ENCODE data around the gene FOXN3.
A peak's percentile ranks its signal among the peaks of the same experiment; 100 is the strongest.
"Not testable (repeated sequence)": the region's sequence is repeated elsewhere in the genome, so short reads cannot be mapped to it uniquely, and the experiment has no call there.

Gene FOXN3

DNA sequence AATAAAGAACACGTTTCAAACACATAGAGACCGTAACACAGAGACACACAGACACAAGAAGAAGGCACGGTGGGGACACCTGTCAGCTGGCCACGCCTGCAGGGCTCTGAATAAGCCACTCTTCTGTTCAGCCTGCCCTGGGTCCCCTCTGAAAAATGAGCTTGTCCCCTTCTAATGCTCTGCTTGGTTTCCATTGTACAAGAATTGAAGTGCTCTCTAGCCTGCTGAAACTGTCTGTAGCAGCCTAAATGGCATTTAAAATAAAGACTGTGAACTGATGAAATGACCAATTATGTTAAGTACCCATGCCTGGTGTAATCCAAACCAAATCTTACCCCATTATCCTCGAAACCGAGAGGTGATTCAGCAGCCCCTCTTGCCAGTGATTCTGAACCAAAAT, 139.8 kb downstream of the FOXN3 start:
- DNase-seq (ENCODE audit: low read depth in 3 of 3): no peak

DNA sequence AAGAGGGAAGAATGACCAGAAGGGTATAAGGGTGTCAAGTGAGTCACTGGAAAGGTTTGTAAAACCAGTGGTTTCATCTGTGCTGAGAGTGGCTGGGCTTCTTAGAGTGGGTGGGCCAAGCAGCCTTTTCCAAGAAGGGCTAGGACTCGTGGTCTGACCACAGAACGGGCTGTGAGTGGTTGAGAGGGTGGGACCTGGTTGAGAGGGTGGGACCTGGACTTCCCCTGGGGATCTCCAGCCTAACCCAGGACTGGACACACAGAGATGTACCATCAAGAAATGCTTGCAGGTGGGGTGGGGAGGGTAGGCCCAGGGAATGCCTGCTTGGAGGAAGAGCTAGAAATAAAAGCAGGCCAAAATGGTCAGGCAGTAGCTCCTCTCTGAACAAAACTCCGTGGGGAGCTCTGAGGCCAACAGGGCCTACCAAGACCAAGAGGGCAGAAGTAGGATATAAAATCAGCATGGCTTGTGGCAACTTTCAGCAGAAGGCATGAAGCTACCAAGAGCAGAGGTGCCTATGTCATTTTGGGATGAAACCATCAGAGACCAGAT, 140.5 kb downstream of the FOXN3 start:
- peak; percentile 25 to 82 (median 34) for DNase-seq (ENCODE audit: low read depth in 3 of 3)

DNA sequence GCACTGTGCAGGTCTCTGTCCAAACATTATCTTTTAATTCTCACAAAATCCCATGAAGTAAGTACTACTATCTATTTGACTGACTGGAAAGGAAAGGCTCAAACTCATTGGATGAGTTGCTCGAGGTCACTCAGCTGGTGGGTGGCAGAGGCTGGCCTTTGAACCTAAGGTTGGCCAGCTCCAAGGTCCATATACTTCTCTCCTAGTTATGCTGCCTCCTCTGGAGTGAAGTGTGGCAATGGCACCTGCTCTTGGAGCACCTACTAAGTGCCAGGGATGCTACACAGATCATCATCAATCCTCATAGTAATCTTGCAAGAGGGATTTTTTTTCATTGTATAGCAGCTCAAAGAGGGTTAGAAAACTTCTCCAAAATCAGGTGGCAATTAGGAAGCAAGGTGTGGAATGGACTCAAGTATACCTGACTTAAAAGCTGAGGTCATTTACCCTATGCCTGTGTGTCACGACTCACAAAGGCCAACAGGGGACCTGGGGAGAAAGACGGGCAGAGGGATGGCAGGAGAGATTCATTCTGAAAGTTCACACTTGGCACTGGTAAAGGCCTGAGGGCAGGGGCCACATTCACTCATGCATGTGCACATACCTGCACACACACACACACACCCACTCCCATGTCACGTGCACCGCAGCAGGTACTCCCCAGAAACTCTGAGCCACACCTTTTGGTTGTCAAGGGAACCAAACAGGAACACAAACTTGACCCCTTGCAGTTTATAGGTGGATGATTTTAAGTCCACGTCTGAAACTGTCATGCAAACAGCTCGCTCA, 146.4 kb downstream of the FOXN3 start:
- DNase-seq (ENCODE audit: low read depth in 3 of 3): no peak

DNA sequence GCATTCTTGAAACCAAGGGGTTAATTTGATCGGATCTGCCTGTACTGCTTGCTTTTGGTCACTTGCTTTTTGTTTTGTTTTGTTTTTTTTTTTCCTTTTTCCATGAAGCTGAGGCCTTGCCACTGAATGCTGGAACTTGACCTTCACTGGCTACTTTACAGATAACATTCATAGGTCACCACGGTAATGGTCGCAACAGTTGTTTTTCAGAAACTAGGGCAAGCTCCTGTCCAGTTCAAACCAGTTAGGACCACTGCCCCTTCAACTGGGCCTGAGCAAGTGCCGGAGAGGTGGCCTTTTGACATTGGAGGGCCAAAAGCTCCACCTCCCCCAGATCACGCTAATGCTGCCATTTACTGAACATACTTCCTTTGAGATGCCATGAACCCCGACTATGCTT, 147.6 kb downstream of the FOXN3 start:
- no peak for DNase-seq (ENCODE audit: low read depth in 3 of 3)

DNA sequence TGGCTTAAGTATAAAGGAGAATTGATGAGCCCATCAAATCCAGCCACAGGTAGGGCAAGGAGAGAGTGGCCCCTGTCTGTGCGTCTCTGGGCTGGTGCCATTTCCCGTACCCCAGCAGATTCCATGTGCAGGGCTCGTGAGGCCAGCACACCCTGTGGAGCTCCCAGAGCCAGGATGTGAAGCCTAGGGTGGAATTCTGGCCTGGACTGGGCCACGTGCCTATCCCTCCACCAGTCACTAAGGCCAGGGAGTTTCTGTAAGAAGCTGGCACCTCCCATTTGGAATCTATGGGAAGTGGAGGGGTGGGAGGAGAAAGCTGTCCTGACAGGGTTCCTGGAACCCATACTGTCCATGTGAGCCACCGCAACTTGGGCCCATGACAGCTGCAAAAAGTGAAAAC, 148.5 kb downstream of the FOXN3 start:
- DNase-seq (ENCODE audit: low read depth in 3 of 3): no peak

DNA sequence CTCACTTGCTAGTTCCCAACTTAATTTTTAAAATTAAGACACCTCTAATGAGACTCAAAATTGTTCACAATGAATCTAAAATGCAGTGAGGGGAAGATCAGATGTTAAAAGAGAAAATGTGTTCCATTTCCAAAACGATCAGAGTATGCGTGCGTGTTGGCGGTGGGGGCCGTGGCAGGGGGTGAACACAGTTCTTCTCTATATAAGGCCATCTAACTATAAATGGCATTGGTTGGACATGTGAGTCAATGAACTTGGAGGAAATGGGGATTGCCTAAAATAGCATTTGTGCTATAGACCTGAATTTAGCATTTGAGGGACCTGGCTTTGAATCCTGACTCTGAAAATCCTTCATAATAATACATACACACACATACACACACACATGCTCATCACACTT, 149.4 kb downstream of the FOXN3 start:
- no peak for DNase-seq (ENCODE audit: low read depth in 3 of 3)

DNA sequence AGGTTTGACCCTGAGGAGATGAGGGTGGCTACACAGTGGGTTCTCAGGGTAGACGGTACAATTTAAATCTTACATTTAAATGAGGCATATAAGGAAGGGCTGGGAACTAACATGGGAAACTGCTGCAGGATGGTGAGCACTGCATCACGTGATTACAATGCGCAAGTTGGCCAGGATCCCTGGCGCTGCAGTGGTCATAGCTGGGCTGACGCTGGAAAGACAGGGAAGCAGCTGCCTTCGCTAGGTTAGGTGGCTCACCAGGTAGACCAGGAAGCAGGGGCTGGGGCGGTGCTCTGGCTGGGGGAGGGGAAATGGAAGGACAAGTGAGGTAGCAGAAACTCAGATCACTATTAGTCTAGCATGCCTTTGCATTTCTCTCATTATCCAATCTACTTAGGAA, 149.9 kb downstream of the FOXN3 start:
- DNase-seq (ENCODE audit: low read depth in 3 of 3): no peak

DNA sequence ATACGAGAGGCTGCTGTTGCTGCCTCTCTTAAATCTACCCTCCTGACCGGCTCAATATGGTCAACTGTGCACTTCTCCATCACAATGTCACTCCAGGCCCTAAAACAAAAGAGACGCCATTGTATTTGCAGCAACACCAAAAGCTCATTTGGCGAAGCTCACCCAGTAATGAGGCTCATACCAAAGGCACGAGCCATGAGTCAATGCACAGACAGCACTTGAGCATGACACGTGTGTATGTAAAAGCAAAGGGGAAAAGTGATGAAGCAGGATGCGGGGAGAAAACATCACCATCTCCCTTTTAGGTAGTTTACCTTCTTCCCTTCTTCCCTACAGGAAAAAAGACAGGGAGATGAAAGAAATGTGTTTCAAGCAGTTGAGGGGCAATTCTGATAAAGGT, 150.3 kb downstream of the FOXN3 start:
- no peak for DNase-seq (ENCODE audit: low read depth in 3 of 3)

DNA sequence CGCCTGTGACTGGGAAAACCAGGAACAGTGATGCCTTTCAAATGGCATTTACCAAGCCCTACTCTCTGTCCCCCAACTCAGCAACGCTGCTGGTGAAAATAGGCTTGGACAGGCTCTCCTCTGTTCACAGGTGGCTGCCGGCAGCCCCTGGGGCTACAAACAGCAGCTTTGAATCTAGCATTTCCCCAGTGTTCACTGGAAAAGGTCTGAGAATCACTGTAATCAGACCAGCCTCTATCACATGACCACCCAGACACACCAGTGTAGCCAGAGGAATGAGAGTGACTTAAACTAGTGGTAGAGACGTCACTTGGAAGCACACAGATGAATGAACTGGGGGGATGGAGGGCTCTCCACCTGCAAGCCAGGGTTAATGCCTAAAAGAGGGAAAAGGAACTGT, 151.8 kb downstream of the FOXN3 start:
- DNase-seq (ENCODE audit: low read depth in 3 of 3): no peak

DNA sequence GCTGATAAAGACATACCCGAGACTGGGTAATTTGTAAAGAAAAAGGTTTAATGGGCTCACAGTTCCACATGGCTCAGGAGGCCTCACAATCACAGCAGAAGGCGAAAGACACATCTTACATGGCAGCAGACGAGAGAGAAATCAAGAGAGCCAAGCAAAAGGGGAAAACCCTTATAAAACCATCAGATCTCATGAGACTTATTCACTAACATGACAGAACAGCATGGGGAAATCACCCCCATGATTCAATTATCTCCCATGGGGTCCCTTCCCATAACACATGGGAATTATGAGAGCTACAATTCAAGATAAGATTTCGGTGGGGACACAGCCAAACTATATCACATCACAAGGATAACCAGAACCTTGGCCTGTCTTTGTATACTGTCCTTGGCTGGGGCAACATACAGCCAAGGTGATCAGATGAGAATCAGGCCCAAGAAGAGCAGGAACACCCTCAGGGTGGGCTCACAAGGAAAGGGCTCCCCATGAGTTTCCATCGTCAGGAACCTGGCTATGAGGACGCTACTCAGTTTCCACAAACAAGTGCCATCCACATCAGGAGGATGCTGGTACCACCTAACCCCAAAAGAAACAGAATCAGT, 152.7 kb downstream of the FOXN3 start:
- no peak for DNase-seq (ENCODE audit: low read depth in 3 of 3)

DNA sequence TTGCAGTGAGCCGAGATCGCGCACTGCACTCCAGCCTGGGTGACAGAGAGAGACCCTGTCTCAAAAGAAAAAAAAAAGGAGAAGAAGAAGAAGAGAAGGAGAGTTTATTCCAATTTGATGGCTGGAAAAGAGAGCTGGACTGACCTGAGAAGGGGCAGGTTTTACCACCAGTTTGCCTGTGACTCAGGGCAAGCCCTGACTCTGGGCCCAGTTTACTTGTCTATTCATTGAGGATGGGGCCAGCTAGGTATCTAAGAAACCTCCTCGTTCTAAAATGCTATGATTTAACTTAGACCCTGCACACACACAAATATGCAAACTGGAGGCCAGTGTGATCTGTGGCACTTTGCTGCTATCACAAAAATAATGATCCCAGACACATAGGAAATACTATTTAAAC, 155.0 kb downstream of the FOXN3 start:
- no peak for DNase-seq (ENCODE audit: low read depth in 3 of 3)

DNA sequence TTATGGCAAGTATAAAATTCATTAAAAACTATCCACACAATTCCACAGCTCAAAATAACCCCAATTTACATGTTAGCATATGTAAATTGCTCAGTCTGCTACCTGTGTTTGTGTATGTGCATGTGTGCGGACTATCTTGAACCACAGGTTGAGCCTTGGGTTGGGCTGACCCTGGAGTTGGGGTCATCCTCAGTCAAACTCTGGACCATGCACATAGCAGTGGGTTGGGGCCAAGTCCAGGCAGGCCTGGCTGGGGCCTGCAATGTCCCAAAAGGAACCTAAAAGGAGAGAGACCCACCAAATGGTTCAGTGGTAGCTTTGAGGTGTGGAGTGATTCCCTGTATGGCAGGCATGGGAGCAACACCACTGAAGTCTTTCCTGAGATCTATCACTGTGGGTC, 156.1 kb downstream of the FOXN3 start:
- DNase-seq (ENCODE audit: low read depth in 3 of 3): no peak

DNA sequence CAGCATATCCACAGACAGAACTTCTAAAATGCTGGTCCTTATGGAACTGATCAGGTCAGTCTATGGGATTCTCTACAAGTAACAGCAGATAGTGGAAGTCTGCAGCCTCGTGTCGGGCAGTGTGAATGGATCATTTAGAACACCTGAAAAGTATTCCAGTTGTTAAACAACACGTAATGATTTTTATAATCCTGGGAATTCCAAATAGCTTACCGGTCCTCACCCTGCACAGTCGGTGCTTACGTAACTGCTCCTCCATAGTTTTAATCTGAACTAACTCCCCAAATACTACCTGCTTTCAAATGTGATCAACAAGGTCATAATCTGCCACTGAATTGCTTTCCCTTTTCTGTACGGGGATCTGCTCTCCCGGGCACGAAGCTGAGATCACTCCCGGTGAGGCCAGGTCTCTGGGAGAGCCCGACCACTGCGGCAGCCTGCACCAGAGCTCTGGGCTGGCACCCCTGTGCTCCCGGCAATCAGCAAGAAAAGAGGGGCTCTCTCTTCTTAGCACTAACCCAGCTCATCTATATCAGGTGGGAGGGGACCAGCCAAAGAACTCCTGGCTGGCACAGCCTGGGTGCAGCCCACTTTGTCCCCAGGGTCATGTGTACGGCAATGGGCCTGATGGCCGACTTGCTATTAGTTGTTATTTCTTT, 157.0 kb downstream of the FOXN3 start:
- no peak for DNase-seq (ENCODE audit: low read depth in 3 of 3)

DNA sequence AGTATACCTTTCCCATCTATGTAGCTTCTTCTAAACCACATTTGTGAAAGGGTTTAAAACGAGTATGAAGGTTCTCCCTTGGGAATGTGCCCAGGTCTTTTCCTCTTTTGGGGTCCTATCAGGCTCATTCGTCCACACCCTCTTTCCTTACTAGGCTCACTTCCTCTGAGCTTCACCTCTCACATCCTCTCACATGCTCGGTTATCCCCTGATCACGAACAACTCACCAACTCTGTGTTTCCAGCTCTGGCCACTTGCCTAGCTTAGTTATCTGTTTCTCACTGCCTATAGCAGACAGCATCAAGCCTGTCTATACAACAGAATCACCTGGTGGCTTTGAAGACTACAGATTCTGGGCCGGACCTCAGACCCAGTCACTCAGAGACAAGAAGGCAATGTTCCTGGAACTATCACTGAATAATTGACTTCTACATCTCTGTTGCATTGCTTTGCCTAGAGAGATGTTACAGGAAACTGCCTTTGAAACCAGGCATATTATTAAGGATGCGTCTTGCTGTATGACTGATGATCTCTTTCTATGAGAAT, 158.2 kb downstream of the FOXN3 start:
- DNase-seq (ENCODE audit: low read depth in 3 of 3): no peak

DNA sequence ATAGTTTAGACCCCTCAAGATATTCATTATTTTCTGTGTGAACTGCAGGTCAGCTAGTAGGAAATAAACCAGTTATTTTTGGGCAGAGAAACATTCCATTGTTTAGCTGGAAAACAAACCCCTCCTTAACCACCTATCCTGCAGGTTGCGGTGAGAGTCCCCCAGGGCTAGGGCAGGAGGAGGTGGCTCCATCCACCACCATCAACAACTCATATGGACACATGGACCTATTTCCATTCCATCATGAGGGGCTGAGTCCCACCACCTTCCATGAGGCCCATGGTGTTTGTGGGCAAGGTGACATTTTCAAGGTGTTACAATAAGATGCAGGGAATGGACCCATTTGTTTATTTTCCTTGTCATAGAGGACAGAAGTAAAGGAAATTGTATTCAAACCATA, 160.1 kb downstream of the FOXN3 start:
- DNase-seq (ENCODE audit: low read depth in 3 of 3): no peak

DNA sequence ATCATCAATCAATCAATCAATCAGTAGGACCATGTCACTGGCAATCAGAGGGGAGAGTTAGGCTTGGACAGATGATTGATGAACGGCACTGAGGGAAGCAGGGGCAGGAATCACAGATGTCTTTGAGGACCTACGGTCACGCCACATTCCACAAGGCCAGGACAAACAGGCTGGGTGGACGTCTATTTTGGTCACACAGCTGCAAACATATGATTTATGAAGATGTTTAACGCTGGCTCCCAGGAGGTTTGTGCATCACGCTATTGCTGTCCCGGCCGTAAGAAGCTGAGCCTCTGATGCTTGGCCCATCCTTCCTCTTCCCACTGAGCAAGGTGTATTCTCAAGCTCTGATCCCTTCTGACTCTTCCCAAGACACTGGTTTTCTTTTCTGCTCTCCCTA, 160.8 kb downstream of the FOXN3 start:
- DNase-seq (ENCODE audit: low read depth in 3 of 3): no peak

DNA sequence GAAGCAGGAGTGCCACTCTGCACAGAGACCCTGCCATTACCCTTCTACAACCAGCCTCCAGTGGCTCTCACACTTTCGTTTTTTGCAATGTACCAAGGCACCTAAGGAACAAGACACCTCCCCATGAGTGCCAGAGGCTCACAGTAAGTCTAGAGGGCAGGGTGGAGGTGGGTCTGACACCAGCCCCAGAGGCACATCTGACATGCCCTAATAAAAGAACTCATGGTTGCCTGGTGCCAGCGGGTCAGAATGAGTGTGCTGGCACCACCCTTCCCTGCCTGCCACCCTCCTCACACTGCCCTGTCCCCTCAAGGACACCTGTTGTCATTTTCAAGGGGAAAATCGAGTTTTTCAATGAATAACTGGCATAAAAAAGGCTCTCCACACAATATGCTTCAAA, 161.2 kb downstream of the FOXN3 start:
- DNase-seq (ENCODE audit: low read depth in 3 of 3): no peak

DNA sequence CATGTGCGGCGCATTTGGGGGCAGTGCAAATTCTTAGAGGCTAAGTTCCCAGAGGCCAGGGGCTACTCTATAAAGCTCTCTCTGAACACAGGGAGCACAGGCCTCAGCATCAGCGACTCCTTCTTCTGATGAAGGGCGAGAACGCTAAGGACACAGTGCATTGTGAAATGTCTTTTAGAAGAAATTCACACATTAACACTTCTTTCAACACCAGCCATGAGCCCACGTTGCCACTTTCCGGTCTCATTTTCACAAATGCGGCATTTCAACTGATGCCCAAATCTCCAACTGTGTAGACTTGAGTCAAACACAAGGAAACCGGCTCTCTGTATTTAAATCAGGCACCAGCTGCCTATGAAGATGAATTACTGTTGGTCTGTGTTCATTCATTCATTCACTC, 162.0 kb downstream of the FOXN3 start:
- DNase-seq (ENCODE audit: low read depth in 3 of 3): no peak

DNA sequence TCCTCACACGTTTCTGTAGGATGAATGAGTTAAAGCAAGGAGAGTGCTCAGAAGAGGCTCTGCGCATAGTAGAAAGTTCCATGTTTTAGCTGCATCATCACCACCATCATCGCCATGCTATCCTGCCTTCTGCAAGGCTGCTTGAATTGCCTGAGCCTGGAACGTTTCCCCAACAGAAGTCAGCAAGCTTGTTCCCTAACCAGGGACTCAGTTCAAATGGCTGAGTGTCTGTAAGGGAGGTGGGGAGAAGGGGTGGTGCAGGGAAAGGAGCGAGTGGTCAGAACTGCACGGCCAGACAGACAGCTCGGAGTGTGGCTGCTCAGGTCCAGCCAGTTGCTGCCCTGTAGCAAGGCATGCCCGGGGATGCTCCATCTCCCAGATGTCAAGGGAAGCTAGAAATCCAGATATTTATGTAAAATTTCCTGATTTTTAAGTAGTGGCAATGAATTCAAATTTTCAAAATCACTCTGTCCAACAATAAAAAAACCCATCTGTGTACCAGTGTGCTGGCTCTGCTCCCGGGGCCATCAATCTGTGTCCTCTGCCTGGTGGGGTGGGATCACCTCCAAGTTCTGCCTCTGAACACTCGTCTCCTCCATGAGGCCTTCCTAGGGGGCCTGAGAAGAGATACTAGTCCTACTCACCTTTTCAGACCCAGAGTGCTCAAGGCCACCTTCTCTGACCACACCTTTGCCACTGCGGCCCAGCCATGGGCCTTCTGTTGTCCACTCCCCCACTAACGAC, 162.7 kb downstream of the FOXN3 start:
- DNase-seq (ENCODE audit: low read depth in 3 of 3): no peak

DNA sequence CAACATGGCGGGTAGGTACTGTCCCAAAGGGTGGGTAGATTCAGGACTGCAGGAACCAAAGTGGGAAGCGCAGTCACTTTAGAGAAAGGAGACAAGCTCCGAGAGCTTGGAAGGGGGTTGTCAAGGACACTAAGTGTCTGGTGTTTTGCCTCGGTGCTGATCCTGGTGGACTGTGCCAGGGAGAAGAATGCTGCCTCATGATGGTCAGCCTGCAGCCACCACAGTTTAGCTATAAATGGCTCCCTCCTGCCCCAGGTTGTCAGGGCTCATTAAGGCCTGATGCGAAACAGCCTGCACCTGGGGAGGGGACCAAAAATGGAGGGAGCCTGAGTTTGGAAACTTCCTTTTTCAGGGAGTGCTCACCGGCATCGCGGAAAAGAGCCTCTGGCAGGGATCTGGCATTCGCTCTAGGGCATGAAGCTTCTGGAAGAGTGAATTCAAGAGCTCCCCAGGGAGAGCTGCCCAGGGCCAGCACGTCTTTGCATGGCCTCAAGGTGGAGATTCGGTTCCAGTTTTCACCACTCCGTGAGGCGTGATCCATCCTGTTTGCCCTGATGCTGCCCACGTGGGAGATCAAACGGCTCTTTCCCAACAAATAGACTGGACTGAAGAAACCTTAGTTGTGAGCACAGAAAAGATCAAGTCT, 164.0 kb downstream of the FOXN3 start:
- DNase-seq (ENCODE audit: low read depth in 3 of 3): no peak

DNA sequence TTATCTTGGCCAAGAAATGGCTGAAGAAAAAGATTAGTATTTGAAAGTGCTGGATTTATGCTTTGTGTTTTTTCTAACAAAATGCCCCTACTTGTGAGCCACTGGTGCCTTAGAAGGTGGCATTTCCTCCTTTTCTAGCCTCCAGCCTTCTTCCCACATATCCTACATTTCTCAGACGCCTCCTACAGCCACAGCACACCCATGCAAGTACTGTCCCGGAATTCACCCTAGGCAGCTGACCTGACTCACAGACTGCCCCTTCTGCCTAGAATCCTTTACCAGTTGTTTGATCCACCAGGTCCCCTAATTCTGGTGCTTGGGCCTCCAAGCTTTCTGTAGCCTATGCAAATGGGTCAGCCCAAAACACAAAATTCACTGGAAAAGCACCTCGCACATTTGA, 166.0 kb downstream of the FOXN3 start:
- no peak for DNase-seq (ENCODE audit: low read depth in 3 of 3)

DNA sequence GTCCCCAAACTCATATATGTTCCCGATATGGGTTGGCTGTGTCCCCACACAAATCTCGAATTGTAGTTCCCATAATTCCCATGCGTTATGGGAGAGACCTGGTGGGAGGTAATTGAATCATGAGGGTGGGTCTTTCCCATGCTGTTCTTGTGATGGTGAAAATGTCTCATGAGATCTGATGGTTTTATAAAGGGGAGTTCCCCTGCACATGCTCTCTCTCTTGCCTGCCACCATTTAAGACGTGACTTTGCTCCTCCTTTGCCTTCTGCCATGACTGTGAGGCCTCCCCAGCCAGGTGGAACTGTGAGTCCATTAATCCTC, 166.4 kb downstream of the FOXN3 start:
- not testable (repeated sequence) for DNase-seq (ENCODE audit: low read depth in 3 of 3)
